ENCODE data around the gene ROCK2.

Gene ROCK2

DNA sequence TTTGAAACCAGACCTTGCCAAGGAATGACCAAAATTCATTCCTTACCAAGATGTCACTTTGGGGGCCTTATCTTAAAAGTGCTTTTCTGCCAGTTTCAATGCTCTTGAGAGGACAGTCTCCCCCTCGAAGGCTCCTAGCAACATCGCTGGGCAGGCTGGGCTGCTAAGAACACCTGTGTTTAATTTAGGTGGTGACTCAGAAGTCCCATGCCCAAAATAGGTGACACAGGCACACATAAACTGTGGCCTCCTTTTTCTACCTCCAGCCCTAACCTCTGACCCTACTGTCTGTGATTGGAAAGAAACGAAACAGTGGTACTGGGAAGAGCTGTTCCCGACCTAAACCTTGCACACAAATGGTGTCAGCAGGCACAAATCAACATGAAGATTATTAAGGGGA is 28.7 kb upstream of the ROCK2 start:
- H3K4me3 Mint-ChIP-seq = no peak overlapping the region
- H3K27me3 Mint-ChIP-seq = peaks cover 2% of the 10 kb centered on the region
- H3K27ac Mint-ChIP-seq = no peak overlapping the region
- H3K4me1 Mint-ChIP-seq = no peaks in the 10 kb centered on the region
- H3K9me3 Mint-ChIP-seq = no peaks in the 10 kb centered on the region
- no peaks in the 10 kb centered on the region for H3K36me3 Mint-ChIP-seq

DNA sequence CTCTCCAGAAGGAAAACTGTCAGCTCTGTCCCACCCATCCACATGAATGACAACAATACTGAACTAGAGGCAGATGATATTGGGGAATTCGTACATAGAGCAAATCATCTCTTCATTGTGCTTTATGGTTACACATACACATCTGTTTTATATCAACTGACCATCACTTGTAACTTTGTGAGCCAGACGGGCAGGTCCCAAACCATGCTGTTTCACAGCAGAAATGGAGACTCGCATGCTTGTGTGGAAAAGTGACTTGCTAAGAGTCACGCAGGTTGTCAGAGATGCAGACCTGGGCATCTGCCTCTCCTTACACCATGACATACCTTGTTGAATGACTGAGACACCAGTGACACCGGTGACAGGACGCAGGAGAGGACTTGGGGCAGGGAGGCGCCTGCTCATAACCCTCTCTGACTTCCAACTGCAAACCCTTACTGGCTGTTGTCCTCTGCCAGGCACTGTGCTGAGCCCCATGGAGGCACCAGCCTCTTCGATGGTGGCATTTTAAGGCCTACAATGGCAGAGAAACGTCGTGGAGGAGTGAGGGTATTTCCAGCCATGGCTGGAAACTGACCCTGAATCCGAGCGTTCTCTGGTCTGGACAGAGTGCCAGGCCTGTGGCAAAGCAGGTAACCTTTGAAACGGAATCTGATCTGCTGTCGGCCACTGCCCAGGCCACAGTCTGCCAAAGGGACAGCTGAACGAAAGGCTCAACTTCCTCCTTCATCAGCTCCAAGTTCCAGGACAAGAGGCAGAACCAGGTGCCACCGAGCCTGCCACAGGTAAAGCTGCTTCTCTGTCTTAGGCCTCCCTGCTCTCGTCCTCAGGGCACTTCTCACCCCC is 26.9 kb upstream of the ROCK2 start:
- no peaks in the 10 kb centered on the region for H3K9me3 Mint-ChIP-seq
- H3K36me3 Mint-ChIP-seq = no peaks in the 10 kb centered on the region
- peaks cover 2% of the 10 kb centered on the region for H3K27me3 Mint-ChIP-seq
- H3K27ac Mint-ChIP-seq = no peak overlapping the region
- no peaks in the 10 kb centered on the region for H3K4me1 Mint-ChIP-seq
- no peak overlapping the region for H3K4me3 Mint-ChIP-seq

DNA sequence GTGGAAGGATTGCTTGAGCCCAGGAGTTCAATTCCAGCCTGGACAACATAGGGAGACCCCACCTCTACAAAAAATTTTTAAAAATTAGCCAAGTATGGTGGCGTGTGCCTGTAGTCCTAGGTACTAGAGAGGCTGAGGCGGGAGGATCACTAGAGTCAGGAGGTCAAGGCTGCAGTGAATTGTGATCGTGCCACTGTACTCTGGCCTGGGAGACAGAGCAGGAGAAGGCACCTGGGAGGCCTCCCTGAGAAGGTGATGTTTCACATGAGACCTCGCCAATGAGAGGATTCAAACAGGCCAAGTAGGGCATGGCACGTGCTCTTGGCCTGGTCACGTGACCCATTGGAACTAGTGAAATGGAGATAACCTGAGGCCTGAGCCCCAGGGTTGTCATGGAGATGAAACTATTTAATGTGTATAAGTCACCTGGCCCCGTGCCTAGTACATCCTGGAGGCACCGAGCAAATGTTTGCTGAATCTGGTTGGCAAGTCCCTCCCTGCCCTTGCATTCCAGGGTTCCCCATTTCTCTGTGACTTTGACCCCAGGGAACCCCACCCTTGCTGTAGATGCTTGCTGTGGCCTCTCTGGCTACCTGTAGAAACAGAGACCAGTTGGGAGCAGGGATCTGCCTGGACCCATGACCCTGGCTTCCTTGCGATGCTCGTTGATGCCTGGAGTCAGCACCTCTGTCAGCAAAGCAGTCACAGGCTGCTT is 26.1 kb upstream of the ROCK2 start:
- Mint-ChIP-seq H3K4me1 (no peaks in the 10 kb centered on the region), H3K36me3 (no peaks in the 10 kb centered on the region), H3K4me3 (no peak overlapping the region), H3K27ac (no peak overlapping the region), H3K27me3 (peaks cover 2% of the 10 kb centered on the region), H3K9me3 (no peaks in the 10 kb centered on the region)

DNA sequence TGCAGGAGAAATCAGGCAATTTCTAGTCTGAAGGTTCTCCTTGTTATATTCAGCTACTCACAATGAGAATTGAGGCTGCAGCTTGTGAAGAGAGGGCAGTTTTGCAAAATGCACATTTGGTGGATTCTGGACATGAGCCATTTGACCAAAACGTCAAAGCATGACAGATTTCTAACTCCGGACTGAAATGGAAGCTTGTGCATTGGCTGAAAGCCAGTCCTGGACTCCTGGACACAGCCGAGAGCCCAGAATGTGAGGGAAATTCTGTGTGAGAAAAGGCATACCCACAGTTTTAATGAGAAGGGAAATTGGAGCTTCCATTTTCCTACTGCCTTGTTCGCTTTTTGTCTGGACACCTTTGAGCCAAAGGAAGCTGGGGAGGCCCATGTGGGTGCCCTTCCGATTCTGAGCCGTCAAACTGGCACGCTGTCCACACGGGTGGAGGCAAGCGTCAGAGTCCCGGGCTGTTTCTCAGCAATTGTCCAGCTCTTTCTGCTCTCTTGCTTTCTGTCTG is 23.7 kb upstream of the ROCK2 start:
- no peaks in the 10 kb centered on the region for H3K36me3 Mint-ChIP-seq
- no peaks in the 10 kb centered on the region for H3K4me1 Mint-ChIP-seq
- no peak overlapping the region for H3K4me3 Mint-ChIP-seq
- peaks cover 2% of the 10 kb centered on the region for H3K27me3 Mint-ChIP-seq
- H3K9me3 Mint-ChIP-seq = no peaks in the 10 kb centered on the region
- H3K27ac Mint-ChIP-seq = no peak overlapping the region

DNA sequence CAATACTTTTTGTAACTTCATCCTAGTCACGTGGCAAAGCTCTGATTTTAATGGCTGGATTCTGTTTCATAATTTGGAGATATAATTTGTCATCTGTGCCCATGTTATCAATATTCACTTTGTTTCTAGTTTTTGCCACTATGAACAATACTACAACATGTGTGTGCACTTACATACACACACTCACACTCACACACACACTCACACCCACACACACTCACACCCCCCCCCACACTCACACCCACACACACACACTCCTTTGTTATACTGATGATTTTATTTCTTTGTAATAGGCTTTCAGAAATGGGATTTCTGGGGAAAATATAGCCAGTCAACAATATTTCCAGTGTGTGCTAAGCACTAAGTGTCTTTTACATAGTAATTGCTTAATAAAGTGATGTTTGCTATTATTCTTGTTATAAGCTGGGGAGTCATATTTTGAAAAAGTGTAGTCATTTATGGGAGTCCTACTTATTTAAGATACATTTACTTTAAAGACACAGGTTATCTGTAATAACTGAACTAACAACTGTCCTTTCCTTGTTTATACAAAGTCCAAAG is 22.8 kb upstream of the ROCK2 start:
- H3K9me3 Mint-ChIP-seq = no peaks in the 10 kb centered on the region
- no peaks in the 10 kb centered on the region for H3K4me1 Mint-ChIP-seq
- H3K27ac Mint-ChIP-seq = no peak overlapping the region
- peaks cover 2% of the 10 kb centered on the region for H3K27me3 Mint-ChIP-seq
- no peaks in the 10 kb centered on the region for H3K36me3 Mint-ChIP-seq
- H3K4me3 Mint-ChIP-seq = no peak overlapping the region

DNA sequence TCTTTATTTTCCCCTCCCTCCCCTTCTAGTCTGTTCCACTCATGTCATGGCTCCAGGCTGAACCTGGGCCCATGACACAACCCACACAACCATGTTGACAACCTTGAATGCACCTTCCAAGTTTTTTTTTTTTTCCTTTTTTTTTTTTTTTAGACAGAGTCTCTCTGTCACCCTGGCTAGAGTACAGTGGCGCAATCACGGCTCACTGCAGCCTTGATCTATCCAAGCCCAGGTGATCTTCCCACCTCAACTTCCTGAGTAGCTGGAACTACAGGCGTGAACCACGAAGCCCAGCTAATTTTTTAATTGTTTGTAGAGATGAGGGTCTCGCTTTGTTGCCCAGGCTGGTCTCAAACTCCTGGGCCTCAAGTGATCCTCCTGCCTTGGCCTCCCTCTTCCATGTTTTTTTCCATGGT is 21.9 kb upstream of the ROCK2 start:
- H3K27me3 Mint-ChIP-seq = no peaks in the 10 kb centered on the region
- H3K27ac Mint-ChIP-seq = no peak overlapping the region
- no peaks in the 10 kb centered on the region for H3K9me3 Mint-ChIP-seq
- no peak overlapping the region for H3K4me3 Mint-ChIP-seq
- no peaks in the 10 kb centered on the region for H3K36me3 Mint-ChIP-seq
- no peaks in the 10 kb centered on the region for H3K4me1 Mint-ChIP-seq

DNA sequence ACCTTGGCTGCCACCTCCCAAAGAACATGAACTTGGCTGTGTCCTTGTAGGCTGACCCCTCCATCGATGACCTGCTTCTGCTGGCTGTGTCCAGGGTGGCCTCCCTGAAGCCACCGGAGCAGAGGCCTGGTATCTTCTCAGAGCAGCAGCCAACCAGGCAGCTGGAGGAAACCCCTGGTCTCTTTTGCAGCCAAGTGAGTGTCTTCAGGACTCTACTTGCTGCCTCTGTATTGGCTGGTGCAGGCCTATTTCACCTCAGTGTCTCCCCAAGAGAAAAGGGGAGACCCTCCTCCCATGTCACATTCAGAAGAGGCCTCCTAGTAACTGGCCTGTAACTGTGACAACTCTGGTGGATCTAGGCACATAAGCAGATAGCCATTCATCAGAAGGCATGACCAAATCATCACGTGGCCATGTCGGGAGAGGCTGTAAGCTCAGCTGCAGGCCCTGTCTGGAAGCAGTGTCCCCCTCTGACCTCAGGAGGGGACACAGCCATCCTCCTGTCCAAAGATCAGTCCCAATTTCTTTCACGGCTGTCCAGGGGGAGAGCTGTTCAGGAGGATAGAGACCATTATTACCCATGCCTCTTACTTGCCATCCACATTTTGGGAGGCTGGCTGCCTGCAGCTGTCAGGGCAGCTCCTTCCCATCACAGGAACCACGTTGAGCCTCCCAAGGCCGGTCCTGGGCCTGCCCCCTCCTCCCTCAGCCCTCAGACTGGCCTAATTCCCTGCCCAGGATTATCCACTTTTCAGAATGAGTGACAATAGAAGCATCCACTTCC is 20.9 kb upstream of the ROCK2 start:
- H3K27me3 Mint-ChIP-seq = no peaks in the 10 kb centered on the region
- H3K36me3 Mint-ChIP-seq = no peaks in the 10 kb centered on the region
- no peak overlapping the region for H3K4me3 Mint-ChIP-seq
- no peaks in the 10 kb centered on the region for H3K9me3 Mint-ChIP-seq
- no peaks in the 10 kb centered on the region for H3K4me1 Mint-ChIP-seq
- H3K27ac Mint-ChIP-seq = no peak overlapping the region

DNA sequence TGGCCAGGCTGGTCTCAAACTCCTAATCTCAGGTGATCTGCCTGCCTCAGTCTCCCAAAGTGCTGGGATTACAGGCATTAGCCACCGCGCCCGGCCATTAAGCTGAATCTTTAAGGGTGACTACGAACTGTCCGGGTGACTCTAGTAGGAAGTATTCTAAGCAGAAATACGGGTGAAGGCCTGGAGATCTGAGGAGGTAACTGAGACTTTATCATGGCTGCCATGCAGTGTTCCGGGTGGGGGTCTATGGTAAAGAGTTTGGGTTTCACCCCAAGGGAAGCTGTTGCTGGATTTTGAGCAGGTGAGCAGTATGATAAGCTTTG is 20.1 kb upstream of the ROCK2 start:
- H3K36me3 Mint-ChIP-seq = no peaks in the 10 kb centered on the region
- H3K27me3 Mint-ChIP-seq = no peaks in the 10 kb centered on the region
- no peak overlapping the region for H3K4me3 Mint-ChIP-seq
- no peaks in the 10 kb centered on the region for H3K4me1 Mint-ChIP-seq
- H3K27ac Mint-ChIP-seq = no peak overlapping the region
- no peaks in the 10 kb centered on the region for H3K9me3 Mint-ChIP-seq

DNA sequence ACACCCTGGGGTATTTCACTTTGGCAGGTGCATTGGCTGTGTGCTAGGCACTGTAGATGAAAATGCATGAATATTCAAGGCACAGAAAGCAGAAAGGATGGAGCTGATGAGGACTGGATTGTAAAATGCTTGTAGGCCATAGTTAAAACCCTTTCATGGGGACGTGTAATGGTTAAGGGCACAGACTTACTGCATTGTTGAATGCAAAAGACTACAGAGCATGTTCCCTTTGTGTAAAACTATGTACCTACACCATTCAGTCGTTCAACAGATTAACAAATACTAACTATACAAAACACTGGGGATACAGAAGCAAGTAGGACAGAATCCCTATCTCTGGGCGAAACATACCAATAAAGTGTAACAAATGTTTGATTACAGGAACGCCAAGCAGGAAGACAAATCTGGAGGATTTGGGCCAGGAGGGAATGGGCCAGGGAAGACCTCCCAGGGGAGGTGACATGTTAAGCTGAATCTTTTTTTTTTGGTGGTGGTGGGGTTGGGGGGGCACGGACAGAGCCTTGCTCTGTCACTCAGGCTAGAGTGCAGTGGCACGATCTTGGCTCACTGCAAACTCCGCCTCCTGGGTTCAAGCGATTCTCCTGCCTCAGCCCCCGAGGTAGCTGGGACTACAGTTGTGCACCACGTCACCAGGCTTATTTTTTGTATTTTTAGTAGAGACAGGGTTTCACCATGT is 19.6 kb upstream of the ROCK2 start:
- Mint-ChIP-seq H3K36me3 (no peaks in the 10 kb centered on the region), H3K9me3 (no peaks in the 10 kb centered on the region), H3K27me3 (no peaks in the 10 kb centered on the region), H3K4me1 (no peaks in the 10 kb centered on the region), H3K27ac (no peak overlapping the region), H3K4me3 (no peak overlapping the region)

DNA sequence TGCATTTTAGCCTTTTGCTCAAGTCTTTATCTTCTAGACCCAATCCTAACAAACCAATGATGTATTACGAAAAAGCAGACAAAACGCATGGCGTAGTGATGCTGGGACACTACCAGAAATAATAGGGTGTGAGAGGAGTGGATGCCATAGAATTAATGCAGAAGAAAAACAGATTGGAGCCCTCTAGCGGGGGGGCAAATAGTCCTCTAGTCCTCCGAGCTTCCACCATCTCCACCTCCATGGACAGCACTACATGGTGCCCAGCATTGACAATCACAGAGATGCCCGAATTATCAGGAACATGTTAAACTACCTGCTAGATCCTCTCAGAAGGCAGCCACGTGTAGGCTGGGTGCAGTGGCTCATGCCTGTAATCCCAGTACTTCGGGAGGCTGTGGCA is 15.4 kb upstream of the ROCK2 start:
- no peaks in the 10 kb centered on the region for H3K27me3 Mint-ChIP-seq
- no peak overlapping the region for H3K27ac Mint-ChIP-seq
- no peak overlapping the region for H3K4me3 Mint-ChIP-seq
- no peaks in the 10 kb centered on the region for H3K4me1 Mint-ChIP-seq
- H3K9me3 Mint-ChIP-seq = no peaks in the 10 kb centered on the region
- no peaks in the 10 kb centered on the region for H3K36me3 Mint-ChIP-seq

DNA sequence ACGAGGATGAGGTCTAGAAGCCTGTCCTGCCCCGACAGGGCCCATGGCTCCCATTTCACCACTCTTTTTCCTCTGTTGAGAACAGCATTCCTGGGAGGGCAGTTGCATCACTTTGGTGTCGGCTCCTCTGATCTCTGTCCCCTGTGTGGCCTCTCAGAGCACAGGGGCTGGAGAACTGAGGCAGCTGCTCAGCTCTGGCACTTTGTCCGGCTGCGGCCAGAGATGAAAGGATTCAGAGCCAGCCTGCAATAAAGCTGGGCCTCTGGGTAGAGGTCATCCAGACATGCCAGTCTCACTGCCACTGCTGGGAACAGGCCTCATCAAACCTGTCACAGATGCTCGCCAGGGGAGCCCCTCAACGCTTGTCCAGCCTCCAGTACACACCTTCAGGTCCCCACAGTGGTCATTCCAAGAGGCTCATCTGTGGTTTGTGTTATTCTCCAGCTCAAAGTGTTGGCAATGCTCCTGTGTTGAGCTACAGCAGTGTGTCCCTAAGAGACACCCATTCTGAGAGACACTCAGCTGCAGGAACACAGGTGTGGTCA is 13.1 kb upstream of the ROCK2 start:
- Mint-ChIP-seq H3K4me3 (no peak overlapping the region), H3K9me3 (no peaks in the 10 kb centered on the region), H3K27ac (no peak overlapping the region), H3K36me3 (no peaks in the 10 kb centered on the region), H3K4me1 (no peaks in the 10 kb centered on the region), H3K27me3 (no peaks in the 10 kb centered on the region)

DNA sequence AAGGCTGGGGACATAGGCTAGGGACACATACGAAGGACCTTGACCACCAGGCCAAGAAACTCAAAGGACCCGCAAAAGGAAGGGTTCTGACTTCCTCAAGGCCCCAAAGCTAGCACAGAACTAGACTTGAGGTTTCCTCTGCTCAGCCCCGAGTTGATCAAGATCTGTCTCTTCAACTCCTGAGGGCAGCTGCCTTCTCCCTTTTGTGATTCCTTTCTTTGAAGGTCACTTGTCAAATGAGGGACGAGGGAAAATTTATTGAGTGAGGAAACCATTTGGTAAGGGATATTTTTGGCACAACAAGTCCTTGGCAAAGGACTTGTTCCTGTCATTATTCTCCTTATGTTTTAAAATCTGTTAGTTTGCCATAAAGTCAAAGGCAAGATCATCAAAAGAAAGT is 12.3 kb upstream of the ROCK2 start:
- H3K36me3 Mint-ChIP-seq = no peaks in the 10 kb centered on the region
- no peaks in the 10 kb centered on the region for H3K27me3 Mint-ChIP-seq
- no peak overlapping the region for H3K4me3 Mint-ChIP-seq
- no peaks in the 10 kb centered on the region for H3K4me1 Mint-ChIP-seq
- H3K9me3 Mint-ChIP-seq = no peaks in the 10 kb centered on the region
- H3K27ac Mint-ChIP-seq = no peak overlapping the region

DNA sequence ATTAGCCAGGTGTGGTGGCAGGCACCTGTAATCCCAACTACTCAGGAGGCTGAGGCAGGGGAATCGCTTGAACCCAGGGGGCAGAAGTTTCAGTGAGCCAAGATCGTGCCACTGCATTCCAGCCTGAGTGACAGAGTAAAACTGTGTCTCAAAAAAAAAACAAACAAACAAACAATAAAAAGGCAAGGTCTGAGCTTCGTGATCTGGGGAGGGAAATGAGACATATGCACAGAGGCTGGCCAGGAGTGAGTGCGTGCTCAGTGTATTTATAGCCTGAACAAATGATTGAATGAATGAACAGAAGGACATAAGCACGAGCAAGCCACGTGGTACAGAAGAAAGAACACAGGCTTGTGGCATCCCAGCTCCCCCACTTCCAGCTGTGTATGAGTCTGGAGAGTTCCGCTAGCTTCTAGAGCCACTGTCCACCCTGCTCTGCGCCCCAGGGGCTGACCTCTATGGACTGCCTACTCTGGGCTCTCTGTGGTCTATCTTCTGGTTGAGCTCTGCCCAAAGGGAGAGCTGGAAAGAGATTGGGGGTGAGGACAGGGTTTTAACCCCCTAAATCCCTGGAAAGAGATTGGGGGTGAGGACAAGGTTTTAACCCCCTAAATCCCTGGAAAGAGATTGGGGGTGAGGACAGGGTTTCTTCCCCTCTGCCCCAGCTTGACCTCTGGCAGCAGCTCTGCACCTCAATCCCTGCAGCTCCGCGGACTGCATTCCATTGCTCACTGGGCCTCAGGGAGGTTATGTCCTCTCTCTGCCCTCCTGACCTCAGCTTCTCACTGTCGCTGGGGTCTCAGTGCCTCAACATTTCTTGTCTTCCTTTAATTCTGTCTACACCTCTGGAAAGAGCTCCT is 11.0 kb upstream of the ROCK2 start:
- no peaks in the 10 kb centered on the region for H3K36me3 Mint-ChIP-seq
- no peaks in the 10 kb centered on the region for H3K27me3 Mint-ChIP-seq
- no peaks in the 10 kb centered on the region for H3K4me1 Mint-ChIP-seq
- H3K9me3 Mint-ChIP-seq = no peaks in the 10 kb centered on the region
- H3K27ac Mint-ChIP-seq = no peak overlapping the region
- H3K4me3 Mint-ChIP-seq = no peak overlapping the region

DNA sequence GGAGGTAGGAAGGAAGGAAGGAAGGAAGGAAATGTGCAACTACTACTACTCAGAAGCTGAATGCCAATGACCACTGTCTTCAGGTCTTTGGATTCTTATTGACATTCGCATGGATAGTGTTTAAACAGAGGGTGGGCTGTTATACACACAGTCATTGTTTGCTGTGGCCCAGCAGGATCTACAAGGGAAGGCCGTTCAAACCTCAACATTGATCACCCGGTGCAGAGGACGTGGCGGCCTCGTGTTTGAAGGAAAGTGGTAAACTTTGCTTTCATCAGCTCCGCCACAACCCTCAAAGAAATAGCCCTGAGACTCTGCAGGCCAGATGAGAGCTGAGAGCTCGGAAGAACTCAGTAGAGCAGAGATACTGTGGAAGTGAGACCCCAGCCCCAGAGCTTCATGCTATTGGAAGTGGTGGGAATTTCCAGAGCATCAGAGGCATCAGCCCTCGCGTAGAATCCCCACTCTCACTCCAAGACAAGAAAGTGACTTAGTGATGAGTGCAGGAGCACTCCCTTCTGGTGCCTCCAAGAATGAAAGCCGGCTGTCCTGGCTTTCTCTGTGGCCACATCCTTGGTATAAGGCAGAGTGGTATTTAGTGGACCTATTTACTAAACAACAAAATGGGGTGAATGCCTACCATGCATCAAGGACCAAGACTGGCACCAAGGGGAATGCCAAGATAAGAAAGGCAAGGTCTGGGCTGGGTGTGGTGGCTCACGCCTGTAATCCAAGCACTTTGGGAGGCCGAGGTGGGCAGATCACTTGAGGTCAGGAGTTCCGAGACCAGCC is 10.1 kb upstream of the ROCK2 start:
- H3K4me1 Mint-ChIP-seq = no peaks in the 10 kb centered on the region
- H3K27ac Mint-ChIP-seq = no peak overlapping the region
- H3K4me3 Mint-ChIP-seq = no peak overlapping the region
- no peaks in the 10 kb centered on the region for H3K27me3 Mint-ChIP-seq
- H3K9me3 Mint-ChIP-seq = no peaks in the 10 kb centered on the region
- no peaks in the 10 kb centered on the region for H3K36me3 Mint-ChIP-seq

All from activated naive CD4-positive, alpha-beta T cell treated with anti-CD3 and anti-CD28 coated beads, Interleukin-2, amount 50 U/mL, for 24 hours (primary cell).